GM18502 (cell line): ENCODE data around the gene TMEM179.
"Not testable (repeated sequence)": the region's sequence is repeated elsewhere in the genome, so short reads cannot be mapped to it uniquely, and the experiment has no call there.

Experiments
- ATAC-seq: cut with Tn5 transposase; IDR thresholded peaks from one replicate; pipeline ENCODE4 v1.9.1; 2021; ENCODE audit warnings: mild to moderate bottlenecking; ENCODE audit not compliant: unreplicated experiment, poor library complexity

Gene TMEM179

GRCh38 chr14:104604458-104605449 is at the start of gene TMEM179:
TSS of gene TMEM179 (minus strand) at chr14:104604772. CDS start at chr14:104604741, 31 bp downstream.
- no peak for ATAC-seq

GRCh38 chr14:104654119-104654518 is 49.5 kb upstream of the TMEM179 start:
- no peak for ATAC-seq

GRCh38 chr14:104653130-104653920 is 48.8 kb upstream of the TMEM179 start:
- ATAC-seq = not testable (repeated sequence)

- ATAC-seq = no peak
Measured at GRCh38 chr14:104652386-104652785, 47.8 kb upstream of the TMEM179 start.

GRCh38 chr14:104651876-104652260 is 47.3 kb upstream of the TMEM179 start:
- no peak for ATAC-seq

GRCh38 chr14:104650981-104651875 is 46.7 kb upstream of the TMEM179 start:
- ATAC-seq = no peak

GRCh38 chr14:104650057-104650980 is 45.7 kb upstream of the TMEM179 start:
- no peak for ATAC-seq

- no peak for ATAC-seq
Measured at GRCh38 chr14:104647467-104648043, 43.0 kb upstream of the TMEM179 start.

- no peak for ATAC-seq
Measured at GRCh38 chr14:104644656-104645378, 40.2 kb upstream of the TMEM179 start.

- ATAC-seq = no peak
Measured at GRCh38 chr14:104644091-104644635, 39.6 kb upstream of the TMEM179 start.

GRCh38 chr14:104643306-104643705 is 38.7 kb upstream of the TMEM179 start:
- no peak for ATAC-seq

GRCh38 chr14:104642540-104642868 is 37.9 kb upstream of the TMEM179 start:
- ATAC-seq = no peak

- no peak for ATAC-seq
Measured at GRCh38 chr14:104641753-104642539, 37.4 kb upstream of the TMEM179 start.

- no peak for ATAC-seq
Measured at GRCh38 chr14:104640681-104641080, 36.1 kb upstream of the TMEM179 start.

GRCh38 chr14:104639885-104640548 is 35.4 kb upstream of the TMEM179 start:
- no peak for ATAC-seq

- no peak for ATAC-seq
Measured at GRCh38 chr14:104639471-104639870, 34.9 kb upstream of the TMEM179 start.
